Loucy (cell line): ENCODE data around the gene SH3BP5.

Source experiments
- H2AFZ ChIP-seq: fragments of 200-600 bp; sonication (generic); 2 replicates; pipeline ENCODE4 v1.6.0; 2016; ENCODE audit warnings: antibody characterized with exemption, mild to moderate bottlenecking, low read length, moderate library complexity
- H3F3A ChIP-seq: fragments of 200-600 bp; 2 replicates; pipeline ENCODE4 v1.6.0; 2016; ENCODE audit warnings: antibody characterized with exemption, low read depth, mild to moderate bottlenecking
- H3K27me3 ChIP-seq: fragments of 200-600 bp; sonication (generic); 2 replicates; pipeline ENCODE4 v1.6.1; 2014; ENCODE audit warnings: low read length, mild to moderate bottlenecking; ENCODE audit not compliant: insufficient read depth, poor library complexity, severe bottlenecking
- H3K36me3 ChIP-seq: fragments of 200-600 bp; sonication (generic); 2 replicates; pipeline ENCODE4 v1.6.1; 2016; ENCODE audit warnings: low read length; ENCODE audit not compliant: insufficient read depth
- H3K4me1 ChIP-seq: fragments of 200-600 bp; sonication (generic); 2 replicates; pipeline ENCODE4 v1.5.1; 2014; ENCODE audit warnings: low read length, mild to moderate bottlenecking; ENCODE audit not compliant: insufficient read depth, poor library complexity, severe bottlenecking
- H3K4me2 ChIP-seq: fragments of 200-600 bp; sonication (generic); 2 replicates; pipeline ENCODE4 v1.6.0; 2014; ENCODE audit warnings: antibody characterized with exemption, low read length, low read depth, mild to moderate bottlenecking; ENCODE audit not compliant: poor library complexity, severe bottlenecking
- H3K4me3 ChIP-seq: fragments of 200-600 bp; sonication (generic); 2 replicates; pipeline ENCODE4 v1.5.1; 2014; ENCODE audit warnings: low read length, mild to moderate bottlenecking, mixed read lengths; ENCODE audit not compliant: poor library complexity, severe bottlenecking
- H3K79me2 ChIP-seq: fragments of 200-600 bp; sonication (generic); 2 replicates; pipeline ENCODE4 v1.6.1; 2014; ENCODE audit warnings: low read length; ENCODE audit not compliant: insufficient read depth
- H3K9ac ChIP-seq: fragments of 200-600 bp; sonication (generic); 2 replicates; pipeline ENCODE4 v1.6.0; 2014; ENCODE audit warnings: mild to moderate bottlenecking, low read depth, low read length, moderate library complexity; ENCODE audit not compliant: poor library complexity, severe bottlenecking
- H3K9me2 ChIP-seq: fragments of 200-600 bp; sonication (generic); replicated peaks from 2 replicates; pipeline ENCODE4 v1.6.1; 2016; ENCODE audit warnings: low read depth, low read length, mixed read lengths
- H3K9me3 ChIP-seq: fragments of 200-600 bp; sonication (generic); 2 replicates; pipeline ENCODE4 v1.6.1; 2014; ENCODE audit warnings: mild to moderate bottlenecking, antibody characterized with exemption, low read length, low read depth; ENCODE audit not compliant: insufficient read depth
- H4K20me1 ChIP-seq: fragments of 200-600 bp; sonication (generic); 2 replicates; pipeline ENCODE4 v1.6.0; 2014; ENCODE audit warnings: antibody characterized with exemption, low read length, mild to moderate bottlenecking; ENCODE audit not compliant: insufficient read depth, poor library complexity, severe bottlenecking
- EZH2phosphoT487 ChIP-seq: fragments of 200-600 bp; IDR thresholded peaks from 2 replicates; pipeline ENCODE4 v1.6.1; 2018; ENCODE audit warnings: antibody characterized with exemption, mild to moderate bottlenecking, moderate library complexity, borderline replicate concordance
- TF ChIP-seq, protein P1 (sequence below): fragments of 200-600 bp; sonication (generic); conservative IDR thresholded peaks from 2 replicates; pipeline ENCODE4 v1.5.1; 2014; ENCODE audit warnings: mild to moderate bottlenecking, antibody characterized with exemption, low read length

SH3BP5 gene

GRCh38 chr3:15271030-15271429 lies 61.4 kb downstream of the SH3BP5 start:
- Histone ChIP-seq H2AFZ (no peak overlapping the region), H3K4me3 (no peak overlapping the region), H3K27me3 (no peaks in the 10 kb centered on the region)

DNA sequence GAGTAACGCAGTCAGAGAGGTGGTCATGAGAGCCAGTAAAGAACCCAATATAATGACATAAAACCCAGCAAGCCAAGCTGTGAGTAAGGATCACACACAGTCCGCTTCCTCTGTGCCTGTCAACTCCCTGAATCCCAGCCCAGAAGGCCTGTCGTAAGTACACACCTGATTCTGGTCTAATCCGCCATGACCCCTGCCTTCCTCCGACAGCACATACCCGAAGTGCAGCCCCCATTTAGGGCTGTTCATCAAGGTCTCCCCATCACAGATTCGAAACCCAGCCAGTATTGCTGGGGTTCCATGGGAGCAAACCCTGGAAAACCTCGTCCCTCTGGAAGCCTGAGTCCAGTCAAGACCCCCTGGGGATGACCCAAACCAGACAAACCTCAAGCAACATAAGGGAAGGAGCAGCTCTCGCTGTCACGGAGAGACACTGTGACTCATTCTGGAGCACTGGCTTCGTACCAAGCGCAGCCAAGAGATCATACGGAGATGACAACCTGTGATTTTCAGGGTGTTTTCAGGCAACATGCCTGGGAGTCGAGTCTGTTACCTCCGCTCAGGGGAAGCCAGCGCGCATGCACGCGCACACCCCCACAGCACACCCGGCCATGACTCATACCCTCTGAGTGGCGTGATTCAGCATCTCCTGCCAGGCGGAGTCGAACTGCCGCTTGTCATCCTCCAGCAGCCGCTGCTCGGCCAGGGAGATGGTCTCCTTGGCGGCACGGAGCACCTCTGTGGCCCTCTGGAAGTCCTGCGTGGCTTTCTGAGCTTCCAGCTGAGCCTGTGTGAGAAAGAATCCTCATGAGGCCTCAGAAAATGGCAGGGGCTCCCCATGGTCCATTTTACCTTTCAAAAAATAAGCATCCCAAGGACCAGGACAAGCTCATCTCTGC lies 63.0 kb downstream of the SH3BP5 start:
- Histone ChIP-seq H3K27me3 (no peaks in the 10 kb centered on the region), H4K20me1 (no peaks in the 10 kb centered on the region), H3F3A (no peaks in the 10 kb centered on the region), H3K79me2 (peaks cover 8% of the 10 kb centered on the region; the same call in 1 of the 2 replicates), H3K4me3 (no peak overlapping the region), H3K9me3 (no peaks in the 10 kb centered on the region), H3K36me3 (peaks cover 36% of the 10 kb centered on the region; the same call in 1 of the 2 replicates), H3K4me2 (no peak overlapping the region), H2AFZ (no peak overlapping the region), H3K4me1 (peaks cover 49% of the 10 kb centered on the region), H3K9ac (no peak overlapping the region), H3K9me2 (no peaks in the 10 kb centered on the region)
- TF ChIP-seq EZH2phosphoT487: no peak
- TF ChIP-seq, protein P1, sequence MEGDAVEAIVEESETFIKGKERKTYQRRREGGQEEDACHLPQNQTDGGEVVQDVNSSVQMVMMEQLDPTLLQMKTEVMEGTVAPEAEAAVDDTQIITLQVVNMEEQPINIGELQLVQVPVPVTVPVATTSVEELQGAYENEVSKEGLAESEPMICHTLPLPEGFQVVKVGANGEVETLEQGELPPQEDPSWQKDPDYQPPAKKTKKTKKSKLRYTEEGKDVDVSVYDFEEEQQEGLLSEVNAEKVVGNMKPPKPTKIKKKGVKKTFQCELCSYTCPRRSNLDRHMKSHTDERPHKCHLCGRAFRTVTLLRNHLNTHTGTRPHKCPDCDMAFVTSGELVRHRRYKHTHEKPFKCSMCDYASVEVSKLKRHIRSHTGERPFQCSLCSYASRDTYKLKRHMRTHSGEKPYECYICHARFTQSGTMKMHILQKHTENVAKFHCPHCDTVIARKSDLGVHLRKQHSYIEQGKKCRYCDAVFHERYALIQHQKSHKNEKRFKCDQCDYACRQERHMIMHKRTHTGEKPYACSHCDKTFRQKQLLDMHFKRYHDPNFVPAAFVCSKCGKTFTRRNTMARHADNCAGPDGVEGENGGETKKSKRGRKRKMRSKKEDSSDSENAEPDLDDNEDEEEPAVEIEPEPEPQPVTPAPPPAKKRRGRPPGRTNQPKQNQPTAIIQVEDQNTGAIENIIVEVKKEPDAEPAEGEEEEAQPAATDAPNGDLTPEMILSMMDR: no peak

More at GRCh38 chr3:15271030-15271429, 61.4 kb downstream of the SH3BP5 start:
- H3K9me3 ChIP-seq: no peaks in the 10 kb centered on the region
- no peaks in the 10 kb centered on the region for H3K9me2 ChIP-seq
- peaks cover 13% of the 10 kb centered on the region; the same call in 1 of the 2 replicates for H3K79me2 ChIP-seq
- H4K20me1 ChIP-seq: no peaks in the 10 kb centered on the region
- peaks cover 29% of the 10 kb centered on the region; the same call in 1 of the 2 replicates for H3K36me3 ChIP-seq
- peaks cover 53% of the 10 kb centered on the region for H3K4me1 ChIP-seq
- TF ChIP-seq, protein P1: no peak
- TF ChIP-seq EZH2phosphoT487: no peak
- H3F3A ChIP-seq: no peaks in the 10 kb centered on the region
- H3K9ac ChIP-seq: no peak overlapping the region
- H3K4me2 ChIP-seq: peak overlapping the region; percentile 75

GRCh38 chr3:15268033-15268631 lies 64.3 kb downstream of the SH3BP5 start:
- no peak overlapping the region for H2AFZ ChIP-seq
- peaks cover 36% of the 10 kb centered on the region; the same call in 1 of the 2 replicates for H3K36me3 ChIP-seq
- no peaks in the 10 kb centered on the region for H3F3A ChIP-seq
- H3K9ac ChIP-seq: no peak overlapping the region
- TF ChIP-seq, protein P1: peak; percentile 98
- TF ChIP-seq EZH2phosphoT487: no peak
- peaks cover 44% of the 10 kb centered on the region for H3K4me1 ChIP-seq
- no peak overlapping the region for H3K4me3 ChIP-seq
- peaks cover 8% of the 10 kb centered on the region; the same call in 1 of the 2 replicates for H3K79me2 ChIP-seq
- no peaks in the 10 kb centered on the region for H3K9me2 ChIP-seq
- H4K20me1 ChIP-seq: no peaks in the 10 kb centered on the region
- H3K9me3 ChIP-seq: no peaks in the 10 kb centered on the region
- H3K4me2 ChIP-seq: no peak overlapping the region
- no peaks in the 10 kb centered on the region for H3K27me3 ChIP-seq
